H1 (cell line): ENCODE results near the gene CYP3A7. TPM values are rescaled to one million over a fixed set of nuclear protein-coding genes. Genes with fewer than 3 reads are reported as not detected.

Source experiments
- ASH2L ChIP-seq: fragments of 200-600, 300-600 bp; sonication (generic); IDR thresholded peaks from one replicate; pipeline ENCODE4 v1.7.1; 2017; ENCODE audit warnings: low read length
- E2F6 ChIP-seq: IDR thresholded peaks from 2 replicates; pipeline ENCODE4 v1.6.1; 2012; ENCODE audit warnings: inconsistent platforms
- JUN ChIP-seq: IDR thresholded peaks from 2 replicates; pipeline ENCODE4 v1.6.1; 2011; ENCODE audit warnings: low read depth, mild to moderate bottlenecking, improper control_type of control experiment, low read length
- RXRA ChIP-seq: IDR thresholded peaks from 2 replicates; pipeline ENCODE4 v1.6.1; 2011; ENCODE audit warnings: low read depth, mild to moderate bottlenecking, low read length, moderate library complexity; ENCODE audit not compliant: insufficient read depth
- polyA plus RNA-seq, 7 experiments: library from polyadenylated mRNA; depleted of rRNA in 3 of 7; stranded (reverse) in 5 of 7; unstranded in 2 of 7; fragments of >200 nt in 5 of 7; fragments of 200-250 nt in 2 of 7; gene quantifications; 1 replicate in 5 of 7; 2 replicates in 1 of 7; 4 replicates in 1 of 7; pipeline versions ENCODE4 v1.2.1 to v1.2.3, GENCODE V29; 2011 to 2013; ENCODE audit warnings: missing spikeins in 2 of 7, mixed read lengths in 2 of 7
- total RNA-seq: library from RNA; stranded (reverse); fragmentation: NEBNext Ultra II Directional; extraction: Animal tissue kit (Norgen Biotek cat#: 25700); gene quantifications from 2 replicates; pipeline ENCODE4 v1.2.1, GENCODE V29; 2021

Gene CYP3A7
- total and polyA plus RNA-seq, 2 of the 8 experiments (the other 6 are each of a cell fraction or from before 2014, with no cell fraction given): not detected

- TF ChIP-seq RXRA (no peak), JUN (no peak), E2F6 (no peak), ASH2L (no peak)
- TF ChIP-seq, all 59 proteins: peak for 0
Measured at GRCh38 chr7:99672573-99672972, 62.4 kb downstream of the CYP3A7 start (continued).
